SK-N-SH (cell line): ENCODE data around the gene REPS2. TPM values are rescaled to one million over a fixed set of nuclear protein-coding genes. Genes with fewer than 3 reads are reported as not detected.

Source experiments
- CTCF ChIA-PET: fragments of 300-600, 350-600 bp; formaldehyde crosslinking; extraction: SDS; loops from one replicate; lab custom pipeline; 2021; lab: Yijun Ruan, JAX
- POLR2A ChIA-PET: fragments of 350-600 bp; sonication (Branson Sonifier 250); formaldehyde crosslinking; extraction: SDS; loops from one replicate; lab custom pipeline; 2020; ENCODE audit warnings: antibody characterized with exemption, inconsistent platforms; lab: Yijun Ruan, JAX
- DNase-seq: peaks from one replicate; pipeline ENCODE4 v3.0.0; 2012
- H2AFZ ChIP-seq: fragments of 200-600 bp; sonication (generic); 2 replicates; pipeline ENCODE4 v1.8.1; 2016; ENCODE audit warnings: antibody characterized with exemption, mild to moderate bottlenecking, low read depth
- H3F3A ChIP-seq: fragments of 200-600 bp; sonication (generic); replicated peaks from 2 replicates; pipeline ENCODE3; 2016; ENCODE audit warnings: antibody characterized with exemption, mild to moderate bottlenecking; ENCODE audit not compliant: insufficient read depth
- H3K27ac ChIP-seq, 2 experiments: fragments of 200-500 bp in 1 of 2; fragments of 200-600 bp in 1 of 2; sonication (Bioruptor generic) in 1 of 2; sonication (generic), shearing (Covaris generic) in 1 of 2; 2 replicates each; pipeline versions ENCODE4 v1.5.1 to v1.6.1; 2014 to 2016; ENCODE audit warnings: low read depth in 2 of 2, inconsistent platforms in 1 of 2, low read length in 1 of 2, mild to moderate bottlenecking in 1 of 2, mixed read lengths in 1 of 2
- H3K27me3 ChIP-seq: fragments of 200-600 bp; sonication (generic), shearing (Covaris generic); 2 replicates; pipeline ENCODE4 v1.6.1; 2016; ENCODE audit warnings: mixed run types; ENCODE audit not compliant: insufficient read depth
- H3K36me3 ChIP-seq, 2 experiments: fragments of 200-500 bp in 1 of 2; fragments of 200-600 bp in 1 of 2; sonication (Bioruptor generic) in 1 of 2; sonication (generic) in 1 of 2; replicated peaks in 1 of 2; 2 replicates each; pipeline versions ENCODE3 to v1.5.1; 2014 to 2016; ENCODE audit warnings: low read length in 1 of 2, mild to moderate bottlenecking in 1 of 2; ENCODE audit not compliant: insufficient read depth in 2 of 2, control insufficient read depth in 1 of 2
- H3K4me1 ChIP-seq, 2 experiments: fragments of 200-500 bp in 1 of 2; fragments of 200-600 bp in 1 of 2; sonication (Bioruptor generic) in 1 of 2; sonication (generic), shearing (Covaris generic) in 1 of 2; 2 replicates each; pipeline versions ENCODE4 v1.5.1 to v1.6.1; 2014 to 2016; ENCODE audit warnings: low read depth in 1 of 2, low read length in 1 of 2, mixed run types in 1 of 2; ENCODE audit not compliant: insufficient read depth in 2 of 2, control insufficient read depth in 1 of 2
- H3K4me2 ChIP-seq: fragments of 200-600 bp; sonication (generic), shearing (Covaris generic); 2 replicates; pipeline ENCODE4 v1.6.1; 2017; ENCODE audit warnings: mixed run types
- H3K4me3 ChIP-seq, 2 experiments: fragments of 200-500 bp in 1 of 2; fragments of 200-600 bp in 1 of 2; sonication (Bioruptor generic) in 1 of 2; sonication (generic), shearing (Covaris generic) in 1 of 2; 2 replicates each; pipeline versions ENCODE4 v1.5.1 to v1.8.1; 2014 to 2016; ENCODE audit warnings: low read depth in 2 of 2, inconsistent platforms in 1 of 2, low read length in 1 of 2, mild to moderate bottlenecking in 1 of 2, mixed read lengths in 1 of 2, moderate library complexity in 1 of 2
- H3K79me2 ChIP-seq: fragments of 200-600 bp; sonication (generic); 2 replicates; pipeline ENCODE4 v1.8.1; 2017; ENCODE audit warnings: mild to moderate bottlenecking; ENCODE audit not compliant: insufficient read depth
- H3K9ac ChIP-seq: fragments of 200-600 bp; sonication (generic); 2 replicates; pipeline ENCODE4 v1.6.1; 2017; ENCODE audit warnings: mixed run types
- H3K9me2 ChIP-seq: fragments of 200-600 bp; sonication (generic); 2 replicates; pipeline ENCODE4 v1.6.1; 2017; ENCODE audit warnings: mixed run types
- H3K9me3 ChIP-seq: fragments of 200-600 bp; sonication (generic); 2 replicates; pipeline ENCODE4 v1.6.1; 2017; ENCODE audit warnings: mixed run types, mild to moderate bottlenecking, moderate library complexity
- H4K20me1 ChIP-seq: fragments of 200-600 bp; sonication (generic); 2 replicates; pipeline ENCODE4 v1.6.1; 2017; ENCODE audit warnings: mild to moderate bottlenecking, mixed run types; ENCODE audit not compliant: insufficient read depth
- CHD2 ChIP-seq: fragments of 150-350 bp; IDR thresholded peaks from 2 replicates; pipeline ENCODE4 v1.6.1; 2018; ENCODE audit warnings: low read length; ENCODE audit not compliant: partially characterized antibody
- EP300 ChIP-seq, 2 experiments: IDR thresholded peaks; 2 replicates each; pipeline versions ENCODE4 v1.4.0 to v1.6.1; 2012; ENCODE audit warnings: borderline replicate concordance in 1 of 2, low read depth in 1 of 2, low read length in 1 of 2
- EZH2phosphoT487 ChIP-seq: fragments of 200-600 bp; sonication (generic); IDR thresholded peaks from 2 replicates; pipeline ENCODE4 v1.6.1; 2017; ENCODE audit warnings: low read depth, mixed run types, mild to moderate bottlenecking, antibody characterized with exemption, moderate library complexity, borderline replicate concordance
- FOSL2 ChIP-seq: IDR thresholded peaks from 2 replicates; pipeline ENCODE4 v1.4.0; 2012; ENCODE audit warnings: low read depth, mild to moderate bottlenecking, moderate library complexity, borderline replicate concordance
- FOXM1 ChIP-seq: IDR thresholded peaks from 2 replicates; pipeline ENCODE4 v1.4.0; 2012; ENCODE audit warnings: low read depth, mild to moderate bottlenecking
- GABPA ChIP-seq: IDR thresholded peaks from 2 replicates; pipeline ENCODE4 v1.4.0; 2012; ENCODE audit warnings: low read depth, mild to moderate bottlenecking
- GATA2 ChIP-seq: sonication (generic); formaldehyde crosslinking; IDR thresholded peaks from 2 replicates; pipeline ENCODE4 v1.5.0; 2020; ENCODE audit warnings: mild to moderate bottlenecking, missing genetic modification reagents
- JUND ChIP-seq: IDR thresholded peaks from 2 replicates; pipeline ENCODE4 v1.4.0; 2012
- MEF2A ChIP-seq: IDR thresholded peaks from 2 replicates; pipeline ENCODE4 v1.4.0; 2012; ENCODE audit warnings: low read depth, borderline replicate concordance
- MXI1 ChIP-seq: IDR thresholded peaks from 2 replicates; pipeline ENCODE4 v1.6.1; 2012; ENCODE audit warnings: mild to moderate bottlenecking, low read depth, low read length, improper control_type of control experiment
- POLR2AphosphoS5 ChIP-seq: IDR thresholded peaks from 2 replicates; pipeline ENCODE4 v1.6.1; 2012; ENCODE audit warnings: low read depth, low read length
- RAD21 ChIP-seq: IDR thresholded peaks from 2 replicates; pipeline ENCODE4 v1.6.1; 2012; ENCODE audit warnings: mild to moderate bottlenecking, low read length
- RCOR1 ChIP-seq: fragments of 150-350 bp; IDR thresholded peaks from 2 replicates; pipeline ENCODE4 v1.6.1; 2017; ENCODE audit warnings: antibody characterized with exemption, low read length
- RFX5 ChIP-seq: IDR thresholded peaks from 2 replicates; pipeline ENCODE4 v1.6.1; 2012; ENCODE audit warnings: mild to moderate bottlenecking, improper control_type of control experiment, low read length
- SIN3A ChIP-seq: IDR thresholded peaks from 2 replicates; pipeline ENCODE4 v1.6.1; 2012; ENCODE audit warnings: low read depth, mild to moderate bottlenecking, low read length, moderate library complexity, borderline replicate concordance
- SMC3 ChIP-seq: IDR thresholded peaks from 2 replicates; pipeline ENCODE4 v1.6.1; 2012; ENCODE audit warnings: low read depth, low read length, improper control_type of control experiment
- TAF1 ChIP-seq: IDR thresholded peaks from 2 replicates; pipeline ENCODE4 v1.6.1; 2012; ENCODE audit warnings: low read depth, mild to moderate bottlenecking, low read length, moderate library complexity, borderline replicate concordance
- TCF12 ChIP-seq: IDR thresholded peaks from 2 replicates; pipeline ENCODE4 v1.4.0; 2012
- WGBS: methylation state at CpG from one replicate; pipeline ENCODE4 v1.1.6; 2017; ENCODE audit warnings: low lambda C conversion rate; 5-methylcytosine and 5-hydroxymethylcytosine counted together
- polyA plus RNA-seq, 3 experiments: library from polyadenylated mRNA; depleted of rRNA; stranded (reverse); fragments of >200 nt; gene quantifications; 2 replicates each; pipeline ENCODE4 v1.2.3, GENCODE V29; 2012
- TF ChIP-seq, protein P1 (sequence below): IDR thresholded peaks from 2 replicates; pipeline ENCODE4 v1.4.0; 2012; ENCODE audit warnings: low read depth
- TF ChIP-seq, protein P2 (sequence below): IDR thresholded peaks from 2 replicates; pipeline ENCODE4 v1.4.0; 2012; ENCODE audit warnings: low read depth, borderline replicate concordance
- TF ChIP-seq, protein P3 (sequence below): IDR thresholded peaks from 2 replicates; pipeline ENCODE4 v1.6.1; 2012; ENCODE audit warnings: mild to moderate bottlenecking, low read depth, low read length, moderate library complexity

REPS2 gene
- polyA plus RNA-seq, 1 of the 3 experiments (the other 2 are of a cell fraction) = 0.62 TPM

DNA sequence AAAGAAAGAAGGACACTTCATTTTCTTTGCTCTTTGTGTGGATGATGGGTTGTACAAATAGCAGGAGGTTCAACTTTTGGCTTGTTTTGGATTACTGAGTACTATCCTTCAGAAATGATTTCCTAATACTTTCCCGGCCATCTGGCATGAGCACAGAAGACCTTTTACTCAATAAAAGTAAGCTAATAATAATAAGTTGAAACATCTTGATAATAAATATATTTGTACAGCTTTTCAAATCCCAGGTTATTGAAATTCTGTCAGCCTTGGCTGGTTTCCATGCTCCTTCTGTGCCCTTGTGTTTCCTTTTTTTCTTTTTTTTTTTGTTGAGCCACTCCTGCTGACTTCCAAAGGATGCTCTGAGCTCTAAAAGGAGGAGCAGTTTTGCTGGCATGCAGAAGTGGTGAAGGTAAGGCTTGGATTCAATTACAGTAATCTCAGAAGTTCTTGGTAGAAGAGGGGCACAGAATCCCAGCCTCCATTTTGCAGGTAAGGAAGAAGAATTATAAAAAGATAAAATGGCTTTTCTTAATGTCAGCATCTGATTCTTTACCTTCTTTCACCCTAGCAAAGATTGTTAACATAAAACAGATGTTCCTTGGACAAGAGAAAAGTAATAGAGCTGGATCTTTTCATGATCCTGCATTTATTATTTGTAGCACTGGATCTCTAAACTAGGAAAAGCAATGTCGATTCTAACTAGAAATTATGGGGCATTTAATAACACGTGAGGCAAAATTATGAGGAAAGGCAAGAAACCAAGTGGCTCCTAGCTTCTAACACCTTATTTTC is 31.9 kb downstream of the REPS2 start:
- CTCF ChIA-PET = no interaction called here
- Histone ChIP-seq H2AFZ (no peak overlapping the region), H3K4me1 (no peaks in the 10 kb centered on the region), H3K9me3 (0 out of 2 replicates have a peak, but pooled peaks cover 5% of the 10 kb centered on the region), H3K4me2 (no peak overlapping the region), H3K27ac (peak overlapping the region in 1 of 2 experiments; percentile 58; a peak in 1 of 4 replicates), H3F3A (no peaks in the 10 kb centered on the region), H3K79me2 (no peaks in the 10 kb centered on the region), H3K9me2 (no peaks in the 10 kb centered on the region), H3K27me3 (no peaks in the 10 kb centered on the region), H3K4me3 (no peak overlapping the region), H3K9ac (no peak overlapping the region), H4K20me1 (no peaks in the 10 kb centered on the region), H3K36me3 (no peaks in the 10 kb centered on the region)
- 26% methylated on average over 3 of the region's 3 CpGs for WGBS
- no peak for DNase-seq
- no peak for TF ChIP-seq SIN3A
- no peak for TF ChIP-seq CHD2
- no peak for TF ChIP-seq FOSL2
- 0 out of 2 replicates have a peak, but pooled peaks have one; percentile 15 for TF ChIP-seq TCF12
- no peak for TF ChIP-seq EZH2phosphoT487
- POLR2A ChIA-PET = no interaction called here

DNA sequence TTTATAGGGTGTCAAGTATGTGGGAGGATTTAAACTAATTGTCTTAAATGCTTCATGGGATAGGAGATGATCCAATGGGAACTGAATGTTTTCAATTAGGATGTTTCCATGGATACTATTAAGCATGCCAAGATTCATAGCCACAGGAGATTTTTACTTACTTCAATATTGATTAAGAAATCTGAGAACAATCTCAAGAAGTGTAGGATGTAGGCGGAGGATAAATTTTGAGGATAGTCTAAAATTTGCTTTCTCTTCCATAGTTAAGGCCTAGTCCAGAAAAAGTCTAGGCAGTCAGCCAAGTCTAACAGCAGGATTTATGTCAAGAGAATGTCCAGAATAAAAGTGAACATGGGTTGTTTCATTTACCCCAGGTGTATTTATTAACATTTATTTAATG is 32.8 kb downstream of the REPS2 start:
- Histone ChIP-seq H3K9me3 (0 out of 2 replicates have a peak, but pooled peaks cover 5% of the 10 kb centered on the region), H3K4me3 (no peak overlapping the region), H4K20me1 (no peaks in the 10 kb centered on the region), H3K9ac (no peak overlapping the region), H3K79me2 (no peaks in the 10 kb centered on the region), H3K27ac (peak overlapping the region in 1 of 2 experiments; percentile 58; a peak in 1 of 4 replicates), H3K36me3 (no peaks in the 10 kb centered on the region), H2AFZ (no peak overlapping the region), H3K9me2 (no peaks in the 10 kb centered on the region), H3F3A (no peaks in the 10 kb centered on the region), H3K27me3 (no peaks in the 10 kb centered on the region), H3K4me1 (no peaks in the 10 kb centered on the region), H3K4me2 (no peak overlapping the region)
- no peak for DNase-seq
- WGBS = 38% methylated on average over 1 of the region's 1 CpG
- CTCF ChIA-PET = no interaction called here
- POLR2A ChIA-PET = no interaction called here
- no peak for TF ChIP-seq FOSL2
- TF ChIP-seq JUND = no peak
- no peak for TF ChIP-seq MXI1
- TF ChIP-seq, protein P1, sequence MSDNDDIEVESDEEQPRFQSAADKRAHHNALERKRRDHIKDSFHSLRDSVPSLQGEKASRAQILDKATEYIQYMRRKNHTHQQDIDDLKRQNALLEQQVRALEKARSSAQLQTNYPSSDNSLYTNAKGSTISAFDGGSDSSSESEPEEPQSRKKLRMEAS = no peak
- TF ChIP-seq FOXM1 = no peak
- TF ChIP-seq, protein P2, sequence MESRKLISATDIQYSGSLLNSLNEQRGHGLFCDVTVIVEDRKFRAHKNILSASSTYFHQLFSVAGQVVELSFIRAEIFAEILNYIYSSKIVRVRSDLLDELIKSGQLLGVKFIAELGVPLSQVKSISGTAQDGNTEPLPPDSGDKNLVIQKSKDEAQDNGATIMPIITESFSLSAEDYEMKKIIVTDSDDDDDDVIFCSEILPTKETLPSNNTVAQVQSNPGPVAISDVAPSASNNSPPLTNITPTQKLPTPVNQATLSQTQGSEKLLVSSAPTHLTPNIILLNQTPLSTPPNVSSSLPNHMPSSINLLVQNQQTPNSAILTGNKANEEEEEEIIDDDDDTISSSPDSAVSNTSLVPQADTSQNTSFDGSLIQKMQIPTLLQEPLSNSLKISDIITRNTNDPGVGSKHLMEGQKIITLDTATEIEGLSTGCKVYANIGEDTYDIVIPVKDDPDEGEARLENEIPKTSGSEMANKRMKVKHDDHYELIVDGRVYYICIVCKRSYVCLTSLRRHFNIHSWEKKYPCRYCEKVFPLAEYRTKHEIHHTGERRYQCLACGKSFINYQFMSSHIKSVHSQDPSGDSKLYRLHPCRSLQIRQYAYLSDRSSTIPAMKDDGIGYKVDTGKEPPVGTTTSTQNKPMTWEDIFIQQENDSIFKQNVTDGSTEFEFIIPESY = no peak
- TF ChIP-seq EZH2phosphoT487 = no peak
- no peak for TF ChIP-seq SMC3
- no peak for TF ChIP-seq EP300 (IDR thresholded peaks at IDR 0.05; ENCODE audit: borderline replicate concordance in 1 of 2, low read depth in 1 of 2, low read length in 1 of 2)
- TF ChIP-seq TAF1 = no peak
- no peak for TF ChIP-seq MEF2A
- TF ChIP-seq GABPA = no peak
- TF ChIP-seq RCOR1 = no peak
- no peak for TF ChIP-seq RFX5
- no peak for TF ChIP-seq POLR2AphosphoS5
- TF ChIP-seq, protein P3, sequence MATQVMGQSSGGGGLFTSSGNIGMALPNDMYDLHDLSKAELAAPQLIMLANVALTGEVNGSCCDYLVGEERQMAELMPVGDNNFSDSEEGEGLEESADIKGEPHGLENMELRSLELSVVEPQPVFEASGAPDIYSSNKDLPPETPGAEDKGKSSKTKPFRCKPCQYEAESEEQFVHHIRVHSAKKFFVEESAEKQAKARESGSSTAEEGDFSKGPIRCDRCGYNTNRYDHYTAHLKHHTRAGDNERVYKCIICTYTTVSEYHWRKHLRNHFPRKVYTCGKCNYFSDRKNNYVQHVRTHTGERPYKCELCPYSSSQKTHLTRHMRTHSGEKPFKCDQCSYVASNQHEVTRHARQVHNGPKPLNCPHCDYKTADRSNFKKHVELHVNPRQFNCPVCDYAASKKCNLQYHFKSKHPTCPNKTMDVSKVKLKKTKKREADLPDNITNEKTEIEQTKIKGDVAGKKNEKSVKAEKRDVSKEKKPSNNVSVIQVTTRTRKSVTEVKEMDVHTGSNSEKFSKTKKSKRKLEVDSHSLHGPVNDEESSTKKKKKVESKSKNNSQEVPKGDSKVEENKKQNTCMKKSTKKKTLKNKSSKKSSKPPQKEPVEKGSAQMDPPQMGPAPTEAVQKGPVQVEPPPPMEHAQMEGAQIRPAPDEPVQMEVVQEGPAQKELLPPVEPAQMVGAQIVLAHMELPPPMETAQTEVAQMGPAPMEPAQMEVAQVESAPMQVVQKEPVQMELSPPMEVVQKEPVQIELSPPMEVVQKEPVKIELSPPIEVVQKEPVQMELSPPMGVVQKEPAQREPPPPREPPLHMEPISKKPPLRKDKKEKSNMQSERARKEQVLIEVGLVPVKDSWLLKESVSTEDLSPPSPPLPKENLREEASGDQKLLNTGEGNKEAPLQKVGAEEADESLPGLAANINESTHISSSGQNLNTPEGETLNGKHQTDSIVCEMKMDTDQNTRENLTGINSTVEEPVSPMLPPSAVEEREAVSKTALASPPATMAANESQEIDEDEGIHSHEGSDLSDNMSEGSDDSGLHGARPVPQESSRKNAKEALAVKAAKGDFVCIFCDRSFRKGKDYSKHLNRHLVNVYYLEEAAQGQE = no peak
- TF ChIP-seq RAD21 = no peak
- TF ChIP-seq GATA2 (CRISPR knock-in tag) = no peak
- TF ChIP-seq SIN3A = no peak
